H1 (cell line): ENCODE data around the gene KCNMA1. TPM values are rescaled to one million over a fixed set of nuclear protein-coding genes. Genes with fewer than 3 reads are reported as not detected.

Experiments
- CTCF ChIA-PET: fragments of 300-600 bp; sonication (Branson Sonifier 250); formaldehyde crosslinking; loops from one replicate; lab custom pipeline; 2021; ENCODE audit not compliant: partially characterized antibody; lab: Charles Lee
- POLR2A ChIA-PET: fragments of 300-600 bp; sonication (Branson Sonifier 250); formaldehyde crosslinking; loops from one replicate; lab custom pipeline; 2021; ENCODE audit warnings: inconsistent platforms; ENCODE audit not compliant: partially characterized antibody; lab: Charles Lee
- DNase-seq, 2 experiments: peaks; one replicate each; pipeline versions ENCODE4 v3.0.0 to v3.0.0-alpha.2; 2010 to 2022; ENCODE audit warnings: low spot score in 2 of 2, low read depth in 1 of 2, mixed read lengths in 1 of 2
- FAIRE-seq: peaks from 2 replicates; lab custom pipeline; 2011; peaks lifted over from hg19 to GRCh38; lab: Jason Lieb, UNC
- H2AFZ ChIP-seq: 2 replicates; pipeline ENCODE4 v1.8.1; 2012; ENCODE audit warnings: low read length, inconsistent platforms
- H2AK5ac ChIP-seq: 2 replicates; pipeline ENCODE4 v1.6.1; 2013; ENCODE audit warnings: low read depth, low read length
- H2BK120ac ChIP-seq: replicated peaks from 2 replicates; pipeline ENCODE3; 2013; ENCODE audit warnings: low read depth, low read length, inconsistent platforms
- H2BK12ac ChIP-seq: 2 replicates; pipeline ENCODE4 v1.6.1; 2013; ENCODE audit warnings: low read depth, low read length
- H2BK15ac ChIP-seq: 2 replicates; pipeline ENCODE4 v1.6.1; 2013; ENCODE audit warnings: low read length
- H2BK20ac ChIP-seq: 2 replicates; pipeline ENCODE4 v1.6.1; 2013; ENCODE audit warnings: low read length
- H2BK5ac ChIP-seq: 2 replicates; pipeline ENCODE4 v1.6.1; 2013; ENCODE audit warnings: low read depth, low read length
- H3K14ac ChIP-seq: 2 replicates; pipeline ENCODE4 v1.6.1; 2013; ENCODE audit warnings: inconsistent platforms; ENCODE audit not compliant: insufficient read length
- H3K18ac ChIP-seq: 2 replicates; pipeline ENCODE4 v1.6.1; 2013; ENCODE audit warnings: low read length; ENCODE audit errors: extremely low read depth
- H3K23ac ChIP-seq: 2 replicates; pipeline ENCODE4 v1.6.1; 2013; ENCODE audit warnings: inconsistent platforms; ENCODE audit not compliant: insufficient read length
- H3K23me2 ChIP-seq: 2 replicates; pipeline ENCODE4 v1.6.1; 2013; ENCODE audit warnings: low read depth, low read length
- H3K27ac ChIP-seq: 2 replicates; pipeline ENCODE4 v1.6.1; 2011; ENCODE audit warnings: low read depth, low read length, inconsistent platforms
- H3K27me3 ChIP-seq, 4 experiments: replicated peaks in 1 of 4; 1 replicate in 1 of 4; 2 replicates in 3 of 4; pipeline versions ENCODE4 v1.6.1 to v1.8.1; 2011 to 2013; ENCODE audit warnings: low read length in 3 of 4, mild to moderate bottlenecking in 3 of 4, inconsistent platforms in 2 of 4, mixed read lengths in 2 of 4, moderate library complexity in 1 of 4; ENCODE audit not compliant: control insufficient read depth in 3 of 4, insufficient read depth in 3 of 4; ENCODE audit errors: extremely low read depth in 1 of 4
- H3K36me3 ChIP-seq, 4 experiments: 2 replicates each; pipeline versions ENCODE4 v1.6.1 to v1.8.1; 2011 to 2013; ENCODE audit warnings: mild to moderate bottlenecking in 4 of 4, low read length in 3 of 4, moderate library complexity in 2 of 4, control low read depth in 1 of 4, inconsistent platforms in 1 of 4; ENCODE audit not compliant: insufficient read depth in 4 of 4, control insufficient read depth in 2 of 4
- H3K4ac ChIP-seq: replicated peaks from 2 replicates; pipeline ENCODE3; 2013; ENCODE audit warnings: low read length, low read depth, mixed read lengths, inconsistent platforms; ENCODE audit not compliant: insufficient read length
- H3K4me1 ChIP-seq, 4 experiments: replicated peaks in 1 of 4; 1 replicate in 1 of 4; 2 replicates in 3 of 4; pipeline versions ENCODE4 v1.6.1 to v1.8.1; 2011 to 2013; ENCODE audit warnings: low read length in 3 of 4, inconsistent platforms in 2 of 4, mixed read lengths in 1 of 4; ENCODE audit not compliant: insufficient read depth in 4 of 4, control insufficient read depth in 3 of 4
- H3K4me2 ChIP-seq, 2 experiments: 2 replicates each; pipeline versions ENCODE4 v1.6.1 to v1.8.1; 2011 to 2013; ENCODE audit warnings: low read depth in 2 of 2, low read length in 2 of 2, control low read depth in 1 of 2, inconsistent platforms in 1 of 2, mild to moderate bottlenecking in 1 of 2; ENCODE audit not compliant: insufficient read depth in 1 of 2
- H3K4me3 ChIP-seq, 4 experiments: fragments of 200-600, 300-600 bp in 1 of 4; sonication (generic), shearing (Covaris generic), sonication (Bioruptor Twin) in 1 of 4; 2 replicates each; pipeline versions ENCODE4 v1.5.1 to v1.8.1; 2011 to 2016; ENCODE audit warnings: low read length in 4 of 4, low read depth in 3 of 4, control low read depth in 2 of 4, inconsistent platforms in 2 of 4, mild to moderate bottlenecking in 2 of 4, mixed read lengths in 1 of 4, moderate library complexity in 1 of 4; ENCODE audit not compliant: insufficient read depth in 2 of 4; ENCODE audit errors: extremely low read depth in 1 of 4
- H3K56ac ChIP-seq: replicated peaks from 2 replicates; pipeline ENCODE3; 2013; ENCODE audit warnings: low read depth, mild to moderate bottlenecking, mixed read lengths, low read length, inconsistent platforms; ENCODE audit not compliant: insufficient read length
- H3K79me1 ChIP-seq: 2 replicates; pipeline ENCODE4 v1.6.1; 2013; ENCODE audit warnings: low read depth, low read length, control low read depth
- H3K79me2 ChIP-seq, 2 experiments: 2 replicates each; pipeline versions ENCODE4 v1.6.1 to v1.8.1; 2012 to 2013; ENCODE audit warnings: low read length in 2 of 2, mild to moderate bottlenecking in 2 of 2, inconsistent platforms in 1 of 2; ENCODE audit not compliant: insufficient read depth in 2 of 2, control insufficient read depth in 1 of 2
- H3K9ac ChIP-seq, 4 experiments: replicated peaks in 1 of 4; 1 replicate in 1 of 4; 2 replicates in 3 of 4; pipeline versions ENCODE4 v1.6.1 to v1.8.1; 2011 to 2013; ENCODE audit warnings: low read depth in 3 of 4, low read length in 3 of 4, control low read depth in 2 of 4, mild to moderate bottlenecking in 2 of 4, moderate library complexity in 2 of 4, inconsistent platforms in 1 of 4; ENCODE audit errors: extremely low read depth in 1 of 4
- H3K9me3 ChIP-seq, 2 experiments: 2 replicates each; pipeline versions ENCODE4 v1.6.1 to v1.8.1; 2012 to 2013; ENCODE audit warnings: mild to moderate bottlenecking in 2 of 2, moderate library complexity in 2 of 2, control low read depth in 1 of 2, inconsistent platforms in 1 of 2, low read depth in 1 of 2, low read length in 1 of 2, mixed read lengths in 1 of 2; ENCODE audit not compliant: insufficient read depth in 2 of 2
- H4K20me1 ChIP-seq, 2 experiments: replicated peaks in 1 of 2; 2 replicates each; pipeline versions ENCODE3 to v1.8.1; 2011 to 2013; ENCODE audit warnings: inconsistent platforms in 2 of 2, low read length in 2 of 2, mild to moderate bottlenecking in 1 of 2; ENCODE audit not compliant: insufficient read depth in 2 of 2, control insufficient read depth in 1 of 2
- H4K5ac ChIP-seq: 2 replicates; pipeline ENCODE4 v1.6.1; 2013; ENCODE audit warnings: low read length, low read depth, mixed read lengths, inconsistent platforms; ENCODE audit not compliant: insufficient read length
- H4K8ac ChIP-seq: 2 replicates; pipeline ENCODE4 v1.8.0; 2013; ENCODE audit warnings: mild to moderate bottlenecking, moderate library complexity, low read length, inconsistent platforms; ENCODE audit not compliant: insufficient read depth; ENCODE audit errors: extremely low read depth
- H4K91ac ChIP-seq: replicated peaks from 2 replicates; pipeline ENCODE3; 2013; ENCODE audit warnings: low read length, mixed read lengths, inconsistent platforms; ENCODE audit not compliant: insufficient read length
- CHD2 ChIP-seq: IDR thresholded peaks from 2 replicates; pipeline ENCODE4 v1.6.1; 2012; ENCODE audit warnings: low read length, improper control_type of control experiment
- KDM1A ChIP-seq: fragments of 200-600, 300-600 bp; sonication (generic); IDR thresholded peaks from 2 replicates; pipeline ENCODE4 v1.7.1; 2016; ENCODE audit warnings: mild to moderate bottlenecking, low read length, borderline replicate concordance
- RFX5 ChIP-seq: IDR thresholded peaks from 2 replicates; pipeline ENCODE4 v1.6.1; 2011; ENCODE audit warnings: low read depth, low read length, improper control_type of control experiment, borderline replicate concordance
- polyA plus RNA-seq, 7 experiments: library from polyadenylated mRNA; depleted of rRNA in 3 of 7; stranded (reverse) in 5 of 7; unstranded in 2 of 7; fragments of >200 nt in 5 of 7; fragments of 200-250 nt in 2 of 7; gene quantifications; 1 replicate in 5 of 7; 2 replicates in 1 of 7; 4 replicates in 1 of 7; pipeline versions ENCODE4 v1.2.1 to v1.2.3, GENCODE V29; 2011 to 2013; ENCODE audit warnings: missing spikeins in 2 of 7, mixed read lengths in 2 of 7
- total RNA-seq: library from RNA; stranded (reverse); fragmentation: NEBNext Ultra II Directional; extraction: Animal tissue kit (Norgen Biotek cat#: 25700); gene quantifications from 2 replicates; pipeline ENCODE4 v1.2.1, GENCODE V29; 2021

The KCNMA1 gene
- total and polyA plus RNA-seq, 2 of the 8 experiments (the other 6 are each of a cell fraction or from before 2014, with no cell fraction given) = 10.2 to 11.1 TPM

DNA sequence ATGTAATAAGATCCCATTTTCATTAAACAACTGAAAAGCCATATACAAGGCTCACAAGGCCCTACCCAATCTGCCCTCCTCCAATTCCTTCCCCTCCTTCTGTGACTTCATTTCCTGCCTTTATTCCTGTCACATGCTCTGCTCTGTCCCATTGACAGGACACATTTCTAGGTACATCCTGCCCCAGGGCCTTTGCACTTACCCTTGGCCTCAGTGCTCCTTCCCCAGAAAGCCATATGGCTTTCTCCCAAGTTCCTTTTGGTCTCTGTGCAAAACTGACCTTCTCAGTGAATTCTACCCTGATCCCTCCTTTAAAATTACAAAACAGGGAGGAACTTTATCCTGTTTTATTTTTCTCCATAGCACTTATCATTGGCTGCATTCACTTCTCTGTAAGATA lies 40.0 kb downstream of the KCNMA1 start:
- no peaks in the 10 kb centered on the region for H4K20me1 ChIP-seq
- H3K36me3 ChIP-seq = no peaks in the 10 kb centered on the region
- no peak overlapping the region for H4K5ac ChIP-seq
- H2BK15ac ChIP-seq = no peak overlapping the region
- FAIRE-seq (no peak), DNase-seq (no peak)
- H3K14ac ChIP-seq = no peak overlapping the region
- no peaks in the 10 kb centered on the region for H3K27me3 ChIP-seq
- H4K8ac ChIP-seq = no peak overlapping the region
- CTCF ChIA-PET = no interaction called here
- H4K91ac ChIP-seq = no peak overlapping the region
- H3K23me2 ChIP-seq = no peaks in the 10 kb centered on the region
- H3K9me3 ChIP-seq = no peaks in the 10 kb centered on the region
- no peaks in the 10 kb centered on the region for H3K79me1 ChIP-seq
- H3K79me2 ChIP-seq = no peaks in the 10 kb centered on the region
- POLR2A ChIA-PET = no interaction called here
- H3K9ac ChIP-seq = no peak overlapping the region
- H2BK120ac ChIP-seq = no peak overlapping the region
- H3K4me1 ChIP-seq = no peaks in the 10 kb centered on the region
- no peak overlapping the region for H2AFZ ChIP-seq
- H3K4me3 ChIP-seq = no peak overlapping the region
- no peak overlapping the region for H3K18ac ChIP-seq
- H2AK5ac ChIP-seq = no peak overlapping the region
- no peak for TF ChIP-seq CHD2
- peak; percentile 72; the same call in 1 of the 2 replicates for TF ChIP-seq KDM1A
- no peak for TF ChIP-seq RFX5
- no peak overlapping the region for H3K4ac ChIP-seq
- H3K56ac ChIP-seq = no peak overlapping the region
- H3K4me2 ChIP-seq = no peak overlapping the region
- H3K27ac ChIP-seq = no peak overlapping the region
- H2BK12ac ChIP-seq = no peak overlapping the region
- H2BK5ac ChIP-seq = no peak overlapping the region
- no peak overlapping the region for H2BK20ac ChIP-seq
- no peak overlapping the region for H3K23ac ChIP-seq
